Measurements from ENCODE around the gene PDGFA.

PDGFA gene

GRCh38 chr7:515628-516027 lies 4.0 kb downstream of the PDGFA start:
- DNase-seq: no peak

- no peak for DNase-seq
Observed at GRCh38 chr7:514651-515598, 4.7 kb downstream of the PDGFA start.

- no peak for DNase-seq
Observed at GRCh38 chr7:514242-514641, 5.4 kb downstream of the PDGFA start.

- no peak for DNase-seq
Observed at GRCh38 chr7:513521-514166, 6.0 kb downstream of the PDGFA start.

DNA sequence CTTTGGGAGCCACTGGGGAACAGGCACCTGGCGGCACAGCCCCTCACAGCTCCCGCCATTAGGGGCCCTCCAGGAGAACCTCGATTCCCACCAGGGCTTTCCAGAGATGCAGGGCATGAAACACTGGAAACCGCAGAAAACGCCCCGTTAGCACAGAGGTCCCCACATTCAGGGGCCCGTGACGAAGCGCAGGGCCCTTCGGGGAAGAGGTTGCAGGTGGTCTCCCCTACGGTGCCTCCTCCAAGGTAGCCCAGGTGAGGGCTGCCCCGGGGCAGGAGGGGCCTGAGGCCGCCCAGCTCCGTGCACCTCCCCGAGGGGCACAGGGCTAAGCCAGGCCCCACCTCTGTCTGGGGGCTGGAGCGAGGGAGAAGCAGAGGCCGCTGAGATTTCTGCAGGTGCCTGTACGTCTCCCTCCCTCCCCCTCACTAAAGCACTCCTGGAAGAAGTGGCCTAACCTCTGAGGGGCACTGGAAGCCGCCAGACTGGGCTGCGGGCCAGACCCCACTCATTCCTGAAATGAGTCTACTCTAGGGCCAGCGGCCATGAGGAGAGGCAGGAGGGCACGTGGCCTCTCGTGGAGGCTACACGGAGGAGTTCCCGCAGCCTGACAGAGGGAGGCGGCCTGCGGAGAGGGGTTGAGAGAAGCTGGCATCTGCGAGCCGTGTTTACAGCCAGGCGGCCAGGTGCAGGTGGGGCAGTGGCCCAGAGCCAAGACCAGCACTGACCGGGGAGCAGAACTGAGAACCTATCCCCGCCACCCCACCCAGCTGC lies 6.9 kb downstream of the PDGFA start:
- DNase-seq: no peak

GRCh38 chr7:512146-512510 lies 7.5 kb downstream of the PDGFA start:
- no peak for DNase-seq

GRCh38 chr7:511476-512145 lies 8.0 kb downstream of the PDGFA start:
- no peak for DNase-seq

DNA sequence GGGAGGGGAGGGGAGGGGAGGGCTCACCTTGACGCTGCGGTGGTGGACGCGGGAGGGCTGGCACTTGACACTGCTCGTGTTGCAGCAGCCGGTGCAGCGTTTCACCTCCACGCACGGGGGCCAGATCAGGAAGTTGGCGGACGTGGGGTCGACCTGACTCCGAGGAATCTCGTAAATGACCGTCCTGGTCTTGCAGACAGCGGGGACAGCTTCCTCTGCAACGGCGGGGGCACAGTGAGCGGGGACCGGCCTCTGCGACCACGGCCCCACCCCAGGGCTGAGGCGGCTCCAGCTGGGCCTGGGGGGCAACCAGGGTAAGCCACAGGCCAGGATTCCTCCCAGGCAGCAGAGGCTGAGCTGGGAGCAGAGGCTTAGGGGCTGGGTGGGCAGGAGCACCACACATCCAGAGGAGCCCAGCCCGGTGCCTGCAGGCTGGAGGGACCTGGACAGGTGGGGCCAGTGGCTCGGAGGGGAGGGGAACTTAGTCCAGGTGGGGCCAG lies 8.8 kb downstream of the PDGFA start:
- DNase-seq: no peak

GRCh38 chr7:510131-510481 lies 9.5 kb downstream of the PDGFA start:
- no peak for DNase-seq

DNA sequence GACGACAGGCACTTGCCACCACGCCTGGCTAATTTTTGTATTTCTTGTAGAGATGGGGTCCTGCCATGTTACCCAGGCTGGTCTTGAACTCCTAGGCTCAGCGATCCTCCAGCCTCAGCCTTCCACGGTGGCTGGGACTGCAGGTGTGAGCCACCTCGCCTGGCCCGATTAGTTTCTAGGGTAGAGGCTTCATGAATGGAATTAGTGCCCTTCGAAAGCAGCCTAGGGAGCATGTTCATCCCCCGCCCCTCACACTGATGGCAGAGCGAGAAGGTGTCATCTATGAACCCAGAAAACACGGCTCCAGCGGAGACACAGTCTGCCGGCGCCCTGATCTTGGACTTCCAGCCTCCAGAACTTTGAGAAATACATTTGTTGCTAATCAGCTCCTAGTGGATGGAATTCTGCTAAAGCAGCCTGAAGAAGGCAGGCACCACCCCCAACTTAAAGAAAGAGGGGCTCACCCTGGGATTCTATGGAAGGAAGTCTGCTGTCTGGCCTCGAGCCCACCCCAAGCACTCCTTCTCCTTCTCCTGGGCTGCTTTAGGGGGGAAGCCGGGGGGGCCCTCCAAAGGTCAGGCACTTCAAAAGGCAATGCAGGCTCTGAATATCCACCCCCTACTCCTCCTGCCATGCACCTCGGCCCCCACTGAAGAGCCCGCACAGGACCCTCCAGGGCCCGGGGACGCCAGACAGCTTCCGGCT lies 10.1 kb downstream of the PDGFA start:
- no peak for DNase-seq

- no peak for DNase-seq
Observed at GRCh38 chr7:508461-509170, 11.0 kb downstream of the PDGFA start.

GRCh38 chr7:507623-508300 lies 11.9 kb downstream of the PDGFA start:
- no peak for DNase-seq

DNA sequence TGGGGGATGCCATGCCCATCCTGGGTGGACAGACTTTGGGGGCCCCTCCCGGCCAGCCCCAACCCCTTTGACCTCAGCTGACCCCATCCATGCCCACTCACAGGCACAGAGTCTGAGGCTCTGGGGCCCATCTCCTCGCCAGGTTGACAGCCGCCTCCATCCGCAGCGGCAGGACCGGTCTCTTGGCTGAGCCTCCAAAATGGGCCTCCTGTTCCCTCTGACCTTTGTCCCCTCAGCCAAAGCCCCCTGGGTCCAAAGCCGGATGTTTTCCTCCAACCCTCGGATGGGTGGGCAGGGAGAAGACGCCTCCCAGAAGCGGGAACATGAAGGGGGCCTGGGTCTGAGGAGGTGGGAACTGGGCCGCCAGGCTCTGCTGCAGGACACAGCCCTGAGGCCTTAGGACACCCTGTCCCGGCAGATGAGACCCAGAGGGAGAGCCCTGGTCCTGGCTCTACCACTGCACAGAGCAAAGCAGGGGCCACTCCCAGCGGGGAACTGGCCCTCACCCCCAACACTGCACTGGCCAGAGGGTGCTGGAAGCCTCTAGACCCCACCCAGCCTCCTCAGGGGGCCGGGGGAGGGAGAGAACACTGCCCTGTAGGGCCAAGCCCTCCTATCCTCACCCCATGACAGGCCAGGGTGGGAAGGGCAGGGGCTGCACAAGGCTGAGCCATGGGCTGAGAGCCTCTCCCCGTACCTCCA lies 12.6 kb downstream of the PDGFA start:
- no peak for DNase-seq

- DNase-seq: no peak
Observed at GRCh38 chr7:506391-506831, 13.2 kb downstream of the PDGFA start.

GRCh38 chr7:505171-505570 lies 14.5 kb downstream of the PDGFA start:
- DNase-seq: no peak

- no peak for DNase-seq
Observed at GRCh38 chr7:504221-505111, 15.2 kb downstream of the PDGFA start.

DNA sequence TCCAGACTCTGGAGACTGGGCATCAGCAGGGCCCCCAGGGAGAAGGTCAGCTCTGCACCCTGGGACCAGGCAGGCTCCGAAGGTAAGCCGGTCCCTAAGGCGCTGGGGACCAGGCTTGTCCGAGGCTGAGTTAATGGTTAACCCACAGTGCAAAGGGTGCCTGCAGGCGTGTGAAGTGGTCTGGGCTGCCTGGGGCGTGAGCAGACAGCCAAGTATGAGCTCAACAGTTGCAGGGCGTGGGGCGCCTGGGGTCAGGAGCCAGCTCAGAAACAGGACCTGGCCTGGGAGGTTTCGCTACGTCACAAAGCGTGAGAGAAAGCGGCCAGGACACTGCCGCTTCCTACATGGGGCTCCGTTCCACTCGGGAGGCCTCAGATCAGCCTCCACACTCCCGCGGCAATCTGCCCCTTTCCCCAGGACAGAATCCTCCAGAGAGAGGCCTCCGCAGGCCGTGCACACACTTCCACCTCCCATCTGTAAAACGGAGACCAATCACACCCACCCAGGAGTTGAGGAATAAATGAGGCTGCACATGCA lies 16.0 kb downstream of the PDGFA start:
- no peak for DNase-seq

- no peak for DNase-seq
Observed at GRCh38 chr7:502296-502695, 17.4 kb downstream of the PDGFA start.

- no peak for DNase-seq
Observed at GRCh38 chr7:501526-501925, 18.1 kb downstream of the PDGFA start.
